IPS DF 19.7 (cell line): ENCODE results near the gene PLEKHG5.

Source experiments
- DNase-seq: peaks from one replicate; pipeline ENCODE4 v3.0.0-alpha.2; 2013; ENCODE audit warnings: low read depth, low spot score

Gene PLEKHG5

DNA sequence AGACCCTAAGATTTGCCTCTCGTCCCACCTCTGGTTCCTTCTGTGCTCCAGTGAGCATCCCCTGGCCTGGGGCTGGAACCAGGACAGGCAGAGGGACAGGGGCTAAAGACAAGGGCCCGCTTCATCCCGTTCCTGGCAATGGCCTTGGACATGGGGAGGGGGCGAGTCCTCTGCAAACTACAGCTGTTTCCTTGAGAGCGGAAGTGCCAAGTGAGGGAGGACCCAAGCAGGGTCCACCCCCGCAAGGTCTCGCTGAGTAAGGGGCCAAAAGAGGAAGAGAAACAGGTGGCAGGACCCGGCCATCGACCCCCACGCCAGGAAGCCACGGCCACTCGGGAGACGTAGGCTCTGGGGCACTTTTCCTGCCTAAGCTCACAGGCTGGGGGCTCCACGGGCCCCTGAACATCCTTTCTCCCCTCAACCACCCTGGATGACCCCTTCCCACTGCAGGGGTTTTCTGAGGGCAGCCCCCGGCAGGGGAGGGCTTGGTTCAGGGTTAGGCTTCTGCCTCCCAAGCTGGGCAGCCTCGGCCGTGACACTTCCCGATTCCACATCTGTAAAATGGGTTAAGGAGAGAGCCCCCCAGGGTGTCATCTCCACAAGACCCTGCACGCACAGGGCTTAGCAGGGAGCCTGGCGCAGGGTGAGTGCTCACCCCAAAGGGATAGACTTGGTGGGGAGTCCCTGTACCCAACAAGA lies 17.9 kb upstream of the PLEKHG5 start:
- DNase-seq, result no peak

DNA sequence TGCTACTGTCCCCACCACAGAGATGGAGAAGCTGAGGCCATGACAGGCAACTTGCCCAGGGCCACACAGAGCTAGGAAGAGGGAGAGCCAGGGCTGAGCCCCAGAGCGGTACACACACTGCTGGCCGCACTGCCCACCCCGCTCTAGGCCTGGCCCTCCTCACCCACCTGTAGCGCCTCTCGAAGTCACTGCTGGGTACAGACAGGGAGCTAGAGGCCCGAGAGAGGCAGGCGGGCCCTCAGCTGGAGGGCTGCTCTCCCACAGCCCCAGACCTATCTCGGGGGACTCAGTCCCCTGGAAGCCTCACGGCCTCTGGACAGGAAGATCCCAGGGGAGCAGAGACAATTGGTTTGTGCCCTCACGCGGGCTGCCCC lies 17.3 kb upstream of the PLEKHG5 start:
- DNase-seq, result no peak

DNA sequence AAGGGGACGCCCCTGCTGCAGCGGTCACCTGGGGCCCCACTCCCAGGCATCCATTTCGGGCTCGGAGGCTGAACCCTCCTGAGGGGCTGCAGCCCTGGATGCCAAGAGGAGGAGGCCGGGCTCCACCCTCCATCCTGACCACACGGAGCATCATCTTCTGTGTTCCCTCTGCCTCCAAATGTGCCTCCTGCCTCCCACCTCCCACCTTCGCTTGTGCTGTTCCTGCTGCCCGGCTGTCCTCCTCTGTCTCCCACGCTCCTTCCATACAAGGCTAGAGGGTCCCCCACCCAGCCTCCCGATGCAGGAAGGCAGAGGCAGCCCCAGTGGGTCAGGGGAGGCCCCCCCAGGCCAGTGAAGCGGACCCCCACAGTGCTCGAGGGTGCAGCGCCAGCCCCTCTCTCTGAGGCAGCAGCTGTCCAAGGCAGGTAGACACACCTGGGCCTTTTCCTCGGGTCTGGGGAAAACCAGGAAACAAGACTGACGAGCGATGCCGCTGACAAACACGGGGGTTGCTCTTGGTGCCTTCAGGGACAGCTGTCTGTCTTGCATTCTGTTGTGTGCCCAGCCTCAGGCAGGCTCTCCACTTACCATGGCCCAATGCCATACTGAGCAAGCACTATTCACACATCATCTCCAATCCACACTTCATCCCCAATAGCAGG lies 16.8 kb upstream of the PLEKHG5 start:
- DNase-seq, result no peak

DNA sequence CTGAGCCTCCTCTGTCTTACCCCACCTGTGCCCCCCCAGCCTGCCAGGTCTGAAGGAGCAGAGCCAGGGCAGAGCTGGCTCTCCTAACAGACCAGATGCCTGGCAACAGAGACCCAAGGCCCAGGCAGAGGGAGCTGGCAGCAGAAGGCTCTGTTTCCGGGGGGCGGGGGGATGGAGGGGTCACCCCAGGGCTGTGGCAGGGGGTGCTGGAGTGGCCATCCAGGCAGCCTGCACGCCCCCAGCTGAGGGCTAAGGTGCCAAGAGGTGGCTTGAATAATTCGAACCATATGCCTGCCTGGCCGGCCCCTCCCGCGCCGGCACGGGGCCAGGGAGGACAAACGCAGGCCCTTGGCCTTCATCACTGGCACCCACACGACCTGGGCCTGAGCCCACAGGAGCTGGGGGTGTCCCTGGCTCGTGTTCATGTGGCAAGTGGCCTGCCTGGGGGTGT lies 16.0 kb upstream of the PLEKHG5 start:
- no peak for DNase-seq

DNA sequence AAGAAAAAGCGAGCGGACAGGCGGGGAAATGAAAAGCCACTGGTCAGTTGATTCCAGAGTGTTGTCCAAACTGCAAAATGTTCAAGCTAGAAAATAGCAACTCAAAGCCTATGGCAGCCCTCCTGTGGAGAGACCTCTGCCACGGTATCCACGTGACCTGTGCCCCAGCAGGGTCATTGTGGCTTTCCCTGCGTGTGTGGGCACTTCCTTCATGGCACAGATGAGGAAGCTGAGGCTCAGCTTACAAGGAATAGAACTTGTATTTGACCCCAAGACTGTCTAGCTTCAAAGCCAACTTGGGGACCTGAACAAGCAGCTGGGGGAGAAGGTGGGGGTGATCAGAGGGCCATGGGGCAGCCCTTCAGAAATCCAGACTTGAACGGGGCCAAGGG lies 15.6 kb upstream of the PLEKHG5 start:
- no peak for DNase-seq

DNA sequence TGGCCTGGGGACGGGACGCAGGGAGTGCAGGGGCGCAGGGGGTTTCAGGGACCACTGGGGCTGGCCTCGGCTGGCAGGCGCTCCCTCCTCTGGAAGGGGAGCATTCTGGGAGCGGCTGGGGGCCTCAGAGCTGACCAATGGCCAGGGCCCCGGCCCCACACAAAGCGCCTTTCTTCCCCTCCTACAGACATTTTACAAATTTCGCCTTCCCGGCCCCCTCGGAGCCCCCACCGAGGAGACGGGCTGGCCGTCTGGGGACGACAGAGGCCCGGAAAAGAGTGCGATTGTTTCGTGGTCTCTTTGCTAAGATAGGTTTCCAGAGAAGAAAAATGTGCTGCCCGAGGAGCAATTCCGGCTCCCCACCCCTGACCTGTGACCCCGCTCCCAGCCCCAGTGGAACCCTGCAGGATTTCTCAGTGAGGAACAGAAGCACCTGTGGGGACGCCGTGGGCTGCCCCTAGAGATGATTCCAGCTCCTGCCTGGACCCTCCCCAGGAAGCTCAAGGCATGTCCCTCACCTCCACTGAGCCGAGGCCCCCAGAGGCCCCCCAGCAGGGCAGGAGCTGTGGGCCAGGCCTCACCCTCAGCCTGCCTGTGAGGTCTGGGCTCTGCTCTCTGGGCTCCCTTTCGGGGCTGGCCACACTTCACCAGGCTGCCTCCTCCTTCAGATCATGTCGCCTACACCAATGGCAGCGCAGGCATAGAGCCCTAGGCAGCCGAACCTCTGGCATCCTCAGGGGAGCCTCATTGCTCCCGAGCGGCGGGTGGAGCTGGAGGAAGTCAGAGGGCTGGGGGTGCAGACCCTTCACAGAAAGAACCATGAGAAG lies 15.0 kb upstream of the PLEKHG5 start:
- DNase-seq, result no peak

DNA sequence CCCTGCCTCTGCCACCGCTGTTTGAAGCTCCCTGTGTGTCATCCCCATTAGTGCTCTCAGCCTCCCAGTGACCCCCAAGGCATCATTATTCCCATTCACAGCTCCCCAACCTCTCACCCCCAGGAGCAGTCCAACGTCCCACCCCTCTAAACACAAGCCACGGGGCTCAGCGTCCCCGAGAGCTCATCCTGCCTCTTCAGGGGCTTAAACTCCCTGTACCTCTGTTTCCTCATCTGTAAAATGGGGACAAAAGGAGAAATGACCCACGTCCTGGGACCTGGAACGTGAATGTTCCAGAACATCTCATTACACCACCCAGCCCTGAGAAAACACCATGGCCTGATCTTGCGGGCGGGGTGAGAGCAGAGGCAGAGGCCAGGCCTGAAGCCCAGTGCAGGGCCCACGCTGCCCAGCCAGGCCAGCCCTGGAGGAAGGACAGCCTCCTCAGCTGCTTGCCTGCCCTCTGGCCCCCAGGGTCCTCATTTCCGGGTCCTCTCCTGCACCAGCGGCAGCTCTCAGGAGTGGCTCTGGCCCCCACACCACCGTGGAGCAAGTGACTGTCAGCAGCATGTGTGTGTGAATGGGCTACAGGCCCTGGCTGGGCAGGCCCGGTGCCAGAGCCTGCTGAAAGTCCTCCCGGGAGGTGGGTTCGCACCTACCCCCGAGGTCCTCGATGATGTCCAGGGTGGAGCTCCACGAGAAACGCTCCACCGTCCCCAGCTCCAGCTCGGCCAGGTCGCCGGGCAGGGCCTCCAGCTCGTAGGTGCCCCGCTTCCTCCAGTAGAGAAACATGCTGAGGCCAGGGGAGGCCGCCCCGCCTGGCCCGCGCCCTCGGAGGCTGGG lies 14.1 kb upstream of the PLEKHG5 start:
- no peak for DNase-seq

DNA sequence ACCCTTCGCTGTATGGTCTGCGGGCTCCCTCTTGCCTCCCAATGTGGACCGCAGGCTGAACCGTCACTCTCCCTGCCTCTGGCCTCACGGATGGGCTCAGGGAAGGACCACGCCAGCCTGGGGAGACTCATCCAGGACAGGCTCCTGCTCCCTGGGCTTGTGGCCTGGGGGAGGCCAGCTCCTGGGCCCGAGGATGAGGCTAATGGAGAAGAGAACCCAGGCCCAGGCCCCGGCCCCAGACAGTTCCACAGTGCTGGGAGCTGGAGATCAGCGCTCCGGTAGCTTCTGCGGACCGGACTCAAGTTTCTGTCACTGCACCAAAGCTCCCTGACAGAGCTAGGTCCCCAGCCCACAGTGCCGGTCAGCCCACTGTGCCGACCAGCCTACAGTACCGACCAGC lies 13.4 kb upstream of the PLEKHG5 start:
- DNase-seq, result no peak

DNA sequence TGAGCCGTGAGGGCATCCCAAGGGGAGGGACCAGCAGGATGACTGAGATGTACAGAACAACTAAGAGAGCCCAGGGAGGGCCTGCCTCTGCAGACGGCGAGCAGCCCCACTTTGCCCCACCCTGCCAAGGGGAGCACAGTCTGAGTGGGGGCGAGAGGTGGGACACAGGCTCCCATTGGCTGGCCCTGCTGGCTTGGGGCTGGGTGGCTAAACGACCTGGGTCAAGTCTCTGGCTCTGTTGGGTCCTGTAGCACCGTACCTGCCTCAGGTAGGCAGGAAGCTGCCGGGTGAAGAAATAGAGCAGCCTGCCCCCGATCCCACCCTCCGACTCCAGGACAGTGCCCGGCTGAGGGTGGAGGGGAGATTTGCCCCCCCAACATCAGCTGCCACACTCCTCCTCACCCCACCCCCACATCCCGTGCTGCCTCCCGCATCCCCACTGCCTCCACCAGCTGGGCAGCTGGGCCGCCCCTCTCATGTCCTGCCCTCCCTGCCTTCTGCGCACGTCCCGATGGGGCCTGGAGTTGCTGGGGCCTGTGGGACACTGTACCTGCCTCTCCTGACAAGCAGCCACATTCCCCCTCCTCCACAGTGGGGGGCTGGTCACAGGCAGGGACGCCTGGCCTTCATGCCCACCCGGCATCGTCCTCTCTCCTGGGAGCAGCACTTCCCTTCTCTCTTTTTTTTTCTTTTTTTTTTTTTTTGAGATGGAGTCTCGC lies 12.6 kb upstream of the PLEKHG5 start:
- DNase-seq, result no peak

DNA sequence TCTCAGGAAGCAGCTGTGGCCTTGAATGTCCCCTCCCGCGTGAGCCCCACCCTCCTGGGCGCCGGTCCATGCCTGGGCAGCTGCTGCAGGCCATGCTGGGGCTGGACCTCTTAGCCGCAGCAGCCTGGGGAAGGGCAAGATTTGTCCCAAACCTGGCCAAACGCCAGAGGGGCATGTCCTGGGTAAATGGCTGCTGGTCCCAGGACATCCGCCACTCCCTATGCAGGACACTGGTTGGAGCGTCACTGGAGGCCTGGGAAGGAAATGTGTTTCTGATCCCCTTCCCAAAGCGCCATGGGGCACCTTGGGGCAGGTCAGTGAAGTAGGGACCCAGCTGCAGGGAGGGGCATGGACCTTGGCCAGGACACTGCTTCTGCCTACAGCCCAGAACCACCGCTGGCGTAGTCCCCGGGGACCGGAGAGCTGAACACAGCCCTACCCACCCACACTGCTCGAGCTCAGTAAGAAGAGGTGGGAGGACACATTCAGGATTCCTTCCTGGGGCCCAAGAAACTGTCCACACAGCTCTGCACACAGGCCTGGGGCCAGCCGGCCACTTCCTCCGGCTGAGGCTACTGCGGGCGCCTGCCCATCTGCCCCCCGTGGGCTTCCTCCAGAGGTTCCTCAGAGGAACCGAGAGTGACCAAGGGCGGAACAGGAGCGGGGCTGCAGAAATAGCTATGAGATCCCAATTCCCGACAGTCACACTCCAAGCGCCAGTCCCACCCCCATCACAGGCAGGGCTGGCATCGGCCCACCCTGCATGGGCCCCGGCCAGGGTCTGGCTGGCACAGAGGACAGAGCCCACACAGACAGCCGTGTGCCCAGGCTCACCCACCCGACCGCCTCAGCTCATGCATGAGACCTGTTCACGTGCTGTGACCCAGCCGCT lies 10.8 kb upstream of the PLEKHG5 start:
- DNase-seq, result no peak

DNA sequence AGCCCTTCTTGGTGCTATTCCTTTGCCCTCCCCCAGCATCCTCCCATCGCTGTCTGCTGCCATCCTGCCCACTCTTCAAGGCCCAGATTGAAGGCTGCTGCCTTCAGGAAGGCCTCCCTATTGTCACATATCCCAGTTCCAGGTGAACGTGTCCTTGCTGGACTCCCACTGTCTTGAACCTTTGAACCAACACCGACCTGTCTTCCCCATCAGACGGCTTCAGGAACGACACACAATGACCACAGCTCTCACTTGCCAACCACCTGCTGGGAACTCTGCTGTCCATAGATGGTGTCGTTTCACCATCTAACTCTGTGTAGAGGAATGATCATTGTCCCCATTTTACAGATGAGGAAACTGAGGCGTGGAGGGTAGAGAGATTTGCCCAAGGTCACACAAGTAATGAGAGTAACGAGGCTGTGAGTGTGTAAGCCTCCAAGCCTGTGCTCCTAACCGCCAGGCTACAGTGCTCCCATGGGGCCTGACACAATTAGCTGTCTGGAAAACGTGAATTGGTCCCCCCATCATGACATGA lies 9.9 kb upstream of the PLEKHG5 start:
- no peak for DNase-seq

DNA sequence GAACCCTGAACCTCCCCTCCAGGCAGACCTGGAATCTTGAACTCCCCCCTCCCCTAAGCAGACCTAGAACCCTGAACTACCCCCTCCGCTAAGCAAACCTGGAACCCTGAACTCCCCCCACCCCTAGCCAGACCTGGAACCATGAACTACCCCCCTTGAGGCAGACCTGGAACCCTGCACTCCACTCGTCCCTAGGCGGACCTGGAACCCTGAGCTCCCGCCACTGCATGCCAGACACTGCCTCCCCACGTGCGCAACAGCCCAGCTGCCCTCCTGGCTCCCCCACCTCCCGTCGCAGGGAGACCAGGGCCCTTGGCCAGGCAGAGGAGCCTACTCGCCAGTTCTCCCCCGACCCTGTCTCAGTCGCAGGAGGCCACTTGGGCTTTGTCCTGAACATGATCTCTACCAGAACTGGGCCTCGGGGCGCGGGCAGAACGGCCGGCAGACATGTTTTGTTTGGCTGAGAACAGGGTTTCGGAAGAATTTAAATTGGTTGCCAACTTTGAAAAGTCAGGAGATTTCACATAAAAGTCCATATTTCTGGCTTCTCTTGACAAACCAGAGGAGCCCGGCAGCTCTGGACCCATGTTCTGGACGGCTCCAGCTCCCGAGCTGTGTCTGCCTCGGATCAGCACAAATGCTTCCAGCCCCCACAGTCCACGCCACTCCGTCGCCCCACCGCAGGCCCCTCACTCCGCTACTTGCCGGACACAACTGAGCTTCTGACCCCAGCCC lies 9.2 kb upstream of the PLEKHG5 start:
- no peak for DNase-seq

DNA sequence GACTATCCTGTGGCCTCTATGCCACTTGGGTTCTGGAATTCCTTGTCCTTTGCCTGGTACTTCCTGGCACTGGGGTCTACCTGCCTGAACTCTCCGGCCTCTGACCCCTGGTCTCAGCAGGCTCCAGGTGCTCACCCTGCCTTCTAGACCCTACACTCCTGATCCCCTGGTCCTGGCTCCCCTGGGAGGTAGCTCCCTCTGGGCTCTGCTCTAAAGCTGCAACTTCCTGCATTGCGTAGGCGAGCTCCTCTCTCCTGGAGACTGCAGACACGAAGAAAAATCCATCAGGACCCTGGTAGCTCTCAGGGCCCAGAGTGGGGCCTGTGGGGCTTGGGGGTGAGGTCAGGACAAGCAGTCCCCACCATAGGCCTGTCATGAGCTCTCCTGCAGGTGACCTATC lies 7.8 kb upstream of the PLEKHG5 start:
- DNase-seq, result no peak

DNA sequence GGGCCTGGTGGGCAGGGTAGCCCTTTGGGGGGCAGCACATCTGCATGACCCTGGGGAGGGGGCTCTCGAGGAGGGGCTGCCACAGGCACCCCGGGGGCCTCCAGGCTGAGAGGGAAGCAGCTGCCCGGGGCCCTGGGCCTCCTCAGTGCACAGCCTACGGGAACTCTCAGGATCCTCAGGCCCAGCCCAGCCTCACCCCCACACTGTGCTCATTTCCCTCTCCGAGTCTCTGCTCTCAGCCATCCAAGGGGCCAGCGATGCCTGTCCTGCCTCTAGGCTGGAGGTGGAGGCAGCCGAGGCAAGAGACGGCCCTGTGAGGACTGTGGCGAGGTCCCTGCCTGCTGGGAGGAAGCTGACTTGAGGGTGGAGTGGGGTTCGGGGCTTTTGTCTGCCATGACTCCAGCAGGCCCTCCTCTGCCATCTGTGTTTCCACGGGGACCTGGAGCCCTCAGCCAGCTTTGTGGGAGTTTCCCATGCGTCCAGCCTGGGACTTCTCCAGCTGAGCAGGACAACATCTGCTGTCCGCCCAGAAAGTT lies 7.2 kb upstream of the PLEKHG5 start:
- no peak for DNase-seq

DNA sequence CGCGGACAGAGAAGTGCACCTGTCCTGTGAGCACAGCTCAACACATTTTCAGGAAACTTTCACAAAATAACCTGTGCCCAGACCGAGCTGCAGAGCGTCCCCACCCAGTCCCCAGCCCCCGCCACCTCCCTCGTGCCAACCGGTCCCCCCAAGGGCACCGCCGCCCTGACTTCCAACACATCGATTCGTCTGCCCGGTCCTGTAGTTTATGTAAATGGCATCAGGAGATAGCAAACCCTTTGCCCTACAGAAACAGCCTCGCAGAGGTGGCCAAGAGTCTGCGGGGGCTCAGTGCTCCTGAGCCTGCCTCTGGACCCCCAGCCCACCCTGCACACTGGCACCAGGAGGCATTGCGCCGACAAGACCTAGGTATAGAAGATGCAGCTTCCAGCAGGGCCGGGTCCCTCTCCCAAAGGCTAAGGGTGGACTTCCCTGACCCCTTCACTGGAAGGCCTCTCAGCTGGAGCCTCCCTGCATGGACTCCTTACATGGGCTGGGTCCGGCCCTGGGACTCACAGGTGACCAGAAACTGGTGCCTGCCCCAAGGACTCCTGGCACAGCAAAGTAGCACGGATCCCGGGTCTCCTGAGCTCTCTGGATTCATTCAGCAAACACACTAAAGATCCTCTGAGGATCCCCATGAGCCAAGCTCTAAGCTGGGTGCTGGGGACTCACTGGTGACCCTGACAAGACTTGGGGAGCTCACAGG lies 6.6 kb upstream of the PLEKHG5 start:
- DNase-seq, result no peak

DNA sequence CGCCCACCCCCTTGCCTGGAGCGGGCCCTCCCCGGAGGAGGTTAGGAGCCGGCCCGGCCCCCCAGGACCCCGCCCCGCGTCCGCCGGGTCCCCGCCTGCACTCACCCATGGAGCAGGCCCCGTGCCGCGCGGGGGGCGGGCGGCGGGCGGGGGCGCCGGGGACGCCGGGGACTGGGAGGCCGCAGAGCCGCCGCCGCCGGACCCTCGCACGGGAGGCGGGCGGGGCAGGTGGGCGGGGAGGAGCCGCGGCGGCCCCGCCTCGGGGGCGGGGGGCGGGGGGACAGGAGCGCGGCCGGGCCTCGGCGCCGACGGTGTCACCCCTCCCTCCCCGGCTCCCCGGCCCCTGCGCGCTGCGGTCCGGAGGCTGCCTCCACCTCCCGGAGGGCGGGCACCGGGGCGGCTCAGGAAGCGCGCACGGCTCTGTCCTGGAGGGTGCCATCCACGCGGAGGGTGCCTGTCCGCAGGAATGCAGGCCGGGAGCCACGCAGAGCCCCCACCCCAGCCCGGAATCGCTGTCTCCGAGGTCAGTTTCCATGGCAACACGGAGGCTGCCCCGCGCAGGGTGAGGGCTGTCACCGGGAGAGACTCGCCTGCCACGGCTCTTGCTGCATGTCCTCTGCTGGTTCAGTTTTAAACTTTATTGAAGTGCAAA lies 5.9 kb upstream of the PLEKHG5 start:
- DNase-seq, result no peak

DNA sequence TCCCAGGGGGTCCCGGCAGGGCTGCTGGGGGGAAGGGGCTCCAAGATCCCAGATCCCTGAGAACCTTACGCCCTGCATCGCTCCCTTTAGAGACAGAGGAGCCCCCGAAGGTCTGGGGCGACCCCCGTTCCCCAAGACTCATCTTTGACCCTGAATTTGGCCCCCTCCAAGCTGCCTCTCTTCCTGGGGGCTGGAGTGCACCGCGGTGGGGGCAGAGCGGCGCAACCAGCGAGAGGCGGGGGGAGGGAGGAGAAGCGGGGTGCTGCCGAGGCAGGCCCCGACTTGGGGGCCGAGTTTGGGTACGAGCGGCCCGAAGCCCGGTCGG lies 5.4 kb upstream of the PLEKHG5 start:
- no peak for DNase-seq

DNA sequence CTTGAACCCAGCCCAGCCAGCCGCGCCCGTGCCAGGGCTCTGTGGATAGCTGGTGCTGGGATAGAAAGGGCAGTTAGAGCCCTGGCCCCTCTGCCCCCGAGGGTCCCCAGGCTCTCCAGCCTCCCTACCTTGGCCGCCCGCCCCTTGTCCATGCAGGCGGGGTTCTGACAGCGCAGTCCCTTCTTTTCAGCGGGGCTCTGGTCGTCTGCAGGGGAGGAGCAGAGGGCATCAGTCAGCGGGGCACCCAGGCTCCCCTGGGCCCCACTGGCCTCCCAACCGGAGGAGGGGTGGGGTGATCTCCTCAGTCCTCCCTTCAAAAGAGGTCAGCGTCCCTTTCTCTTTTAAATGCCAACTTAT lies 4.9 kb upstream of the PLEKHG5 start:
- DNase-seq, result no peak
